CD4-positive, alpha-beta T cell (primary cell): ENCODE data around the gene WWOX. TPM values are rescaled to one million over a fixed set of nuclear protein-coding genes. Genes with fewer than 3 reads are reported as not detected.

ENCODE experiments used
- ATAC-seq: fragments of 200-7000 bp; cut with Tn5 transposase; one replicate; pipeline ENCODE4 v1.10.0; 2022; ENCODE audit warnings: mild to moderate bottlenecking; ENCODE audit not compliant: poor library complexity
- CTCF ChIA-PET: fragments of 350-600 bp; sonication (Branson Sonifier 250); formaldehyde crosslinking; loops from one replicate; lab custom pipeline; 2021; ENCODE audit warnings: antibody characterized with exemption, inconsistent platforms; lab: Charles Lee
- POLR2A ChIA-PET: fragments of 350-600 bp; sonication (Branson Sonifier 250); formaldehyde crosslinking; loops from one replicate; lab custom pipeline; 2021; ENCODE audit warnings: antibody characterized with exemption, inconsistent platforms; lab: Charles Lee
- DNase-seq, 14 experiments: peaks; one replicate each; pipeline ENCODE4 v3.0.0-alpha.2; 2013 to 2020; ENCODE audit warnings: mixed read lengths in 2 of 14
- H3K27ac ChIP-seq, 2 donors: one replicate each; pipeline versions ENCODE4 v1.5.1 to v1.7.0; 2013; ENCODE audit warnings: low read length in 2 of 2, low read depth in 1 of 2, mild to moderate bottlenecking in 1 of 2
- H3K27me3 ChIP-seq, 2 experiments: 1 replicate in 1 of 2; 2 replicates in 1 of 2; pipeline versions ENCODE4 v1.6.1 to v1.7.0; 2013; ENCODE audit warnings: low read length in 2 of 2, control low read depth in 1 of 2, mild to moderate bottlenecking in 1 of 2, moderate library complexity in 1 of 2; ENCODE audit not compliant: insufficient read depth in 2 of 2, control insufficient read depth in 1 of 2
- H3K36me3 ChIP-seq: one replicate; pipeline ENCODE4 v1.6.1; 2013; ENCODE audit warnings: low read length, control low read depth; ENCODE audit not compliant: insufficient read depth
- H3K4me1 ChIP-seq: one replicate; pipeline ENCODE4 v1.6.1; 2013; ENCODE audit warnings: low read length, control low read depth; ENCODE audit not compliant: insufficient read depth
- H3K4me3 ChIP-seq: one replicate; pipeline ENCODE4 v1.5.1; 2013; ENCODE audit warnings: mild to moderate bottlenecking, low read length, moderate library complexity
- H3K9me3 ChIP-seq, 2 experiments: 1 replicate in 1 of 2; 2 replicates in 1 of 2; pipeline versions ENCODE4 v1.6.1 to v1.7.0; 2013; ENCODE audit warnings: low read length in 2 of 2, mild to moderate bottlenecking in 2 of 2, control low read depth in 1 of 2, moderate library complexity in 1 of 2; ENCODE audit not compliant: control insufficient read depth in 1 of 2, insufficient read depth in 1 of 2
- H3K27ac Mint-ChIP-seq: one replicate; pipeline ENCODE4 v1.8.0; 2020; ENCODE audit warnings: mixed read lengths
- H3K27me3 Mint-ChIP-seq: one replicate; pipeline ENCODE4 v1.8.0; 2021; ENCODE audit warnings: mixed read lengths
- H3K36me3 Mint-ChIP-seq: one replicate; pipeline ENCODE4 v1.8.0; 2021; ENCODE audit warnings: low read depth, mixed read lengths
- H3K4me1 Mint-ChIP-seq: one replicate; pipeline ENCODE4 v1.8.0; 2021; ENCODE audit warnings: low read depth, mixed read lengths
- H3K4me3 Mint-ChIP-seq: one replicate; pipeline ENCODE4 v1.8.0; 2020; ENCODE audit warnings: mild to moderate bottlenecking, mixed read lengths
- H3K9me3 Mint-ChIP-seq: one replicate; pipeline ENCODE4 v1.8.0; 2020; ENCODE audit warnings: mixed read lengths
- CTCF ChIP-seq: fragments of 200-600 bp; IDR thresholded peaks from one replicate; pipeline ENCODE4 v1.8.0; 2022; ENCODE audit warnings: antibody characterized with exemption, mild to moderate bottlenecking
- intact Hi-C, 2 experiments: fragments of 100-400 bp; cut with DNase I in 1 of 2; cut with micrococcal nuclease in 1 of 2; formaldehyde crosslinking; loops; one replicate each; pipeline versions ENCODE4 v1.15.1 to v1.9.0; 2023 to 2025; cut with DNase I, micrococcal nuclease
- total RNA-seq, 174 experiments: library from RNA in 2 of 174; stranded (reverse) in 2 of 174; gene quantifications; one replicate each; pipeline ENCODE4 v1.2.3 and lab custom pipeline; 2021 to 2026

WWOX gene
- total RNA-seq, 2 experiments from 2014 or later, result 19.3 to 21.7 TPM

GRCh38 chr16:78538919-78539318 is 439.5 kb downstream of the WWOX start:
- Mint-ChIP-seq H3K4me3 (no peak overlapping the region), H3K27me3 (no peaks in the 10 kb centered on the region), H3K36me3 (no peaks in the 10 kb centered on the region), H3K4me1 (no peaks in the 10 kb centered on the region), H3K27ac (no peak overlapping the region), H3K9me3 (no peaks in the 10 kb centered on the region)
- Histone ChIP-seq H3K9me3 (no peaks in the 10 kb centered on the region), H3K36me3 (no peaks in the 10 kb centered on the region), H3K27ac (no peak overlapping the region), H3K4me3 (no peak overlapping the region), H3K4me1 (no peaks in the 10 kb centered on the region), H3K27me3 (no peaks in the 10 kb centered on the region)
- ChIA-PET CTCF (no interaction called here), POLR2A (no interaction called here)
- intact Hi-C loops, result no loop called here
- no peak for ATAC-seq
- no peak for DNase-seq
- no peak for TF ChIP-seq CTCF

GRCh38 chr16:78542419-78542818 is 443.0 kb downstream of the WWOX start:
- Histone ChIP-seq H3K4me1 (no peaks in the 10 kb centered on the region), H3K9me3 (no peaks in the 10 kb centered on the region), H3K27me3 (no peaks in the 10 kb centered on the region), H3K36me3 (no peaks in the 10 kb centered on the region), H3K27ac (no peak overlapping the region), H3K4me3 (no peak overlapping the region)
- ATAC-seq (no peak), DNase-seq (no peak)
- no peaks in the 10 kb centered on the region for H3K4me1 Mint-ChIP-seq
- intact Hi-C loops, result no loop called here
- no peak overlapping the region for H3K27ac Mint-ChIP-seq
- CTCF ChIA-PET, result no interaction called here
- H3K9me3 Mint-ChIP-seq, result no peaks in the 10 kb centered on the region
- no peaks in the 10 kb centered on the region for H3K27me3 Mint-ChIP-seq
- H3K36me3 Mint-ChIP-seq, result no peaks in the 10 kb centered on the region
- H3K4me3 Mint-ChIP-seq, result no peak overlapping the region
- POLR2A ChIA-PET, result no interaction called here
- no peak for TF ChIP-seq CTCF

GRCh38 chr16:78543023-78543422 is 443.6 kb downstream of the WWOX start:
- ChIA-PET CTCF (no interaction called here), POLR2A (no interaction called here)
- Mint-ChIP-seq H3K4me3 (no peak overlapping the region), H3K9me3 (no peaks in the 10 kb centered on the region), H3K4me1 (no peaks in the 10 kb centered on the region), H3K36me3 (no peaks in the 10 kb centered on the region), H3K27ac (no peak overlapping the region), H3K27me3 (no peaks in the 10 kb centered on the region)
- Histone ChIP-seq H3K4me1 (no peaks in the 10 kb centered on the region), H3K36me3 (no peaks in the 10 kb centered on the region), H3K27ac (no peak overlapping the region), H3K9me3 (no peaks in the 10 kb centered on the region), H3K4me3 (no peak overlapping the region), H3K27me3 (no peaks in the 10 kb centered on the region)
- DNase-seq (no peak), ATAC-seq (no peak)
- no peak for TF ChIP-seq CTCF
- intact Hi-C loops, result no loop called here
